Adrenal gland (tissue), 5 donors: ENCODE results near the gene AMPH.

Experiments
- POLR2A ChIP-seq, 2 donors: fragments of 450-650 bp; IDR thresholded peaks; one replicate each; pipeline ENCODE4 v1.6.1; 2017; ENCODE audit warnings: antibody characterized with exemption in 2 of 2, mild to moderate bottlenecking in 2 of 2, moderate library complexity in 1 of 2
- TF ChIP-seq, protein P1 (sequence below), 6 experiments: fragments of 450-650 bp in 4 of 6; fragments of 200-600 bp in 2 of 6; sonication (generic) in 1 of 6; IDR thresholded peaks; 1 replicate in 5 of 6; 2 replicates in 1 of 6; pipeline versions ENCODE4 v1.5.1 to v1.8.0; 2016 to 2021; ENCODE audit warnings: antibody characterized with exemption in 6 of 6, mild to moderate bottlenecking in 2 of 6, moderate library complexity in 1 of 6
- donor health status: DM: no; HTN: no; CAD: no.

GRCh38 chr7:38504684-38505083 lies 126.5 kb downstream of the AMPH start:
- TF ChIP-seq, protein P1, sequence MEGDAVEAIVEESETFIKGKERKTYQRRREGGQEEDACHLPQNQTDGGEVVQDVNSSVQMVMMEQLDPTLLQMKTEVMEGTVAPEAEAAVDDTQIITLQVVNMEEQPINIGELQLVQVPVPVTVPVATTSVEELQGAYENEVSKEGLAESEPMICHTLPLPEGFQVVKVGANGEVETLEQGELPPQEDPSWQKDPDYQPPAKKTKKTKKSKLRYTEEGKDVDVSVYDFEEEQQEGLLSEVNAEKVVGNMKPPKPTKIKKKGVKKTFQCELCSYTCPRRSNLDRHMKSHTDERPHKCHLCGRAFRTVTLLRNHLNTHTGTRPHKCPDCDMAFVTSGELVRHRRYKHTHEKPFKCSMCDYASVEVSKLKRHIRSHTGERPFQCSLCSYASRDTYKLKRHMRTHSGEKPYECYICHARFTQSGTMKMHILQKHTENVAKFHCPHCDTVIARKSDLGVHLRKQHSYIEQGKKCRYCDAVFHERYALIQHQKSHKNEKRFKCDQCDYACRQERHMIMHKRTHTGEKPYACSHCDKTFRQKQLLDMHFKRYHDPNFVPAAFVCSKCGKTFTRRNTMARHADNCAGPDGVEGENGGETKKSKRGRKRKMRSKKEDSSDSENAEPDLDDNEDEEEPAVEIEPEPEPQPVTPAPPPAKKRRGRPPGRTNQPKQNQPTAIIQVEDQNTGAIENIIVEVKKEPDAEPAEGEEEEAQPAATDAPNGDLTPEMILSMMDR (IDR thresholded peaks at IDR 0.05) = no peak
- TF ChIP-seq POLR2A (IDR thresholded peaks at IDR 0.05) = no peak
